RWPE2 (cell line): ENCODE data around the gene SNX9.

Experiments
- ATAC-seq: fragments of 200-7000 bp; cut with Tn5 transposase; 3 replicates; pipeline ENCODE4 v1.9.1; 2021; ENCODE audit warnings: low read depth
- DNase-seq: peaks from one replicate; pipeline ENCODE4 v3.0.0-alpha.2; 2020; ENCODE audit warnings: low spot score
- H3K27ac ChIP-seq: fragments of 450-650 bp; 2 replicates; pipeline ENCODE4 v1.5.1; 2017; ENCODE audit warnings: mild to moderate bottlenecking; ENCODE audit not compliant: poor library complexity, severe bottlenecking
- H3K27me3 ChIP-seq: fragments of 250-450 bp; sonication (Bioruptor Pico); 2 replicates; pipeline ENCODE4 v1.5.1; 2021; ENCODE audit warnings: mild to moderate bottlenecking, moderate library complexity; ENCODE audit not compliant: insufficient read depth, poor library complexity, severe bottlenecking
- H3K36me3 ChIP-seq: fragments of 250-450 bp; sonication (Bioruptor Pico); 2 replicates; pipeline ENCODE4 v1.5.1; 2020; ENCODE audit warnings: low read depth, mild to moderate bottlenecking, moderate library complexity
- H3K4me1 ChIP-seq: fragments of 250-450 bp; sonication (Bioruptor Pico); 2 replicates; pipeline ENCODE4 v1.5.1; 2021; ENCODE audit warnings: mild to moderate bottlenecking, moderate library complexity; ENCODE audit not compliant: insufficient read depth, poor library complexity, severe bottlenecking
- H3K4me3 ChIP-seq: fragments of 250-450 bp; sonication (Bioruptor Pico); 2 replicates; pipeline ENCODE4 v1.5.1; 2021; ENCODE audit warnings: mild to moderate bottlenecking, moderate library complexity; ENCODE audit not compliant: severe bottlenecking
- H3K9me3 ChIP-seq: fragments of 250-450 bp; sonication (Bioruptor Pico); 2 replicates; pipeline ENCODE4 v1.5.1; 2021; ENCODE audit warnings: mild to moderate bottlenecking, moderate library complexity; ENCODE audit not compliant: severe bottlenecking
- CTCF ChIP-seq: fragments of 450-650 bp; IDR thresholded peaks from one replicate; pipeline ENCODE4 v1.5.1; 2017; ENCODE audit warnings: mild to moderate bottlenecking, moderate library complexity; ENCODE audit not compliant: poor library complexity, severe bottlenecking

The SNX9 gene

GRCh38 chr6:157808405-157808950 lies 14.6 kb upstream of the SNX9 start:
- H3K36me3 ChIP-seq, result no peaks in the 10 kb centered on the region

GRCh38 chr6:157809613-157810012 lies 13.4 kb upstream of the SNX9 start:
- no peaks in the 10 kb centered on the region for H3K27me3 ChIP-seq
- H3K36me3 ChIP-seq, result no peaks in the 10 kb centered on the region
- H3K27ac ChIP-seq, result no peak overlapping the region
- H3K9me3 ChIP-seq, result no peaks in the 10 kb centered on the region
- DNase-seq, result no peak
- no peak overlapping the region for H3K4me3 ChIP-seq
- no peak for TF ChIP-seq CTCF
- no peak for ATAC-seq
- H3K4me1 ChIP-seq, result no peaks in the 10 kb centered on the region

More at GRCh38 chr6:157808405-157808950, 14.6 kb upstream of the SNX9 start:
- H3K9me3 ChIP-seq, result no peaks in the 10 kb centered on the region
- H3K4me3 ChIP-seq, result no peak overlapping the region
- DNase-seq, result no peak
- H3K27me3 ChIP-seq, result no peaks in the 10 kb centered on the region
- TF ChIP-seq CTCF, result no peak
- no peak for ATAC-seq
- H3K4me1 ChIP-seq, result no peaks in the 10 kb centered on the region
- no peak overlapping the region for H3K27ac ChIP-seq

GRCh38 chr6:157811137-157811475 lies 11.9 kb upstream of the SNX9 start:
- H3K9me3 ChIP-seq, result no peaks in the 10 kb centered on the region
- H3K36me3 ChIP-seq, result no peaks in the 10 kb centered on the region
- H3K4me1 ChIP-seq, result no peaks in the 10 kb centered on the region
- DNase-seq (no peak), ATAC-seq (no peak)
- H3K27me3 ChIP-seq, result no peaks in the 10 kb centered on the region
- no peak overlapping the region for H3K27ac ChIP-seq
- TF ChIP-seq CTCF, result no peak
- H3K4me3 ChIP-seq, result no peak overlapping the region

- Histone ChIP-seq H3K4me1 (no peaks in the 10 kb centered on the region), H3K36me3 (no peaks in the 10 kb centered on the region), H3K4me3 (no peak overlapping the region), H3K27ac (no peak overlapping the region), H3K27me3 (no peaks in the 10 kb centered on the region), H3K9me3 (no peaks in the 10 kb centered on the region)
- DNase-seq (no peak), ATAC-seq (no peak)
- TF ChIP-seq CTCF, result no peak
Measured at GRCh38 chr6:157811476-157812173, 11.4 kb upstream of the SNX9 start.

- Histone ChIP-seq H3K4me1 (no peaks in the 10 kb centered on the region), H3K27ac (no peak overlapping the region), H3K4me3 (no peak overlapping the region), H3K27me3 (no peaks in the 10 kb centered on the region), H3K36me3 (no peaks in the 10 kb centered on the region), H3K9me3 (no peaks in the 10 kb centered on the region)
- no peak for DNase-seq
- TF ChIP-seq CTCF, result no peak
- ATAC-seq, result no peak
Measured at GRCh38 chr6:157812425-157813171, 10.4 kb upstream of the SNX9 start.
